GM10266 (cell line): Measurements from ENCODE around the gene C12orf56.

Source experiments
- DNase-seq: peaks from one replicate; pipeline ENCODE4 v3.0.0; 2012; ENCODE audit errors: extremely low spot score
- CTCF ChIP-seq: IDR thresholded peaks from 2 replicates; pipeline ENCODE4 v1.5.1; 2012; ENCODE audit warnings: mild to moderate bottlenecking, low read depth; ENCODE audit not compliant: control insufficient read depth, insufficient read depth; ENCODE audit errors: missing control alignments

Gene C12orf56

GRCh38 chr12:64403707-64404469 lies 13.3 kb upstream of the C12orf56 start, which contains the start of gene XPOT:
TSS of gene XPOT (plus strand) at chr12:64404392. CDS start at chr12:64410036, 5,644 bp downstream.
- DNase-seq, result peak; percentile 97
- TF ChIP-seq CTCF, result no peak

GRCh38 chr12:64402181-64402580 lies 11.6 kb upstream of the C12orf56 start:
- no peak for DNase-seq
- no peak for TF ChIP-seq CTCF

- DNase-seq, result no peak
- TF ChIP-seq CTCF, result no peak
These were observed 9.5 kb upstream of the C12orf56 start for GRCh38 chr12:64400041-64400440.

- DNase-seq, result no peak
- no peak for TF ChIP-seq CTCF
These were observed 5.2 kb upstream of the C12orf56 start for GRCh38 chr12:64395739-64396138.

GRCh38 chr12:64392221-64392620 lies 1.7 kb upstream of the C12orf56 start:
- peak; percentile 20 for TF ChIP-seq CTCF
- peak; percentile 54 for DNase-seq

GRCh38 chr12:64389154-64389553 lies 1.4 kb downstream of the C12orf56 start:
- TF ChIP-seq CTCF, result no peak
- DNase-seq, result no peak

- no peak for TF ChIP-seq CTCF
- DNase-seq, result no peak
These were observed 3.3 kb downstream of the C12orf56 start for GRCh38 chr12:64387197-64387816.
